H1 (cell line): Measurements from ENCODE around the gene ATG4C. TPM values are rescaled to one million over a fixed set of nuclear protein-coding genes. Genes with fewer than 3 reads are reported as not detected.
"Not testable (repeated sequence)": the region's sequence is repeated elsewhere in the genome, so short reads cannot be mapped to it uniquely, and the experiment has no call there.

Experiments
- CTCF ChIA-PET: fragments of 300-600 bp; sonication (Branson Sonifier 250); formaldehyde crosslinking; loops from one replicate; lab custom pipeline; 2021; ENCODE audit not compliant: partially characterized antibody; lab: Charles Lee
- POLR2A ChIA-PET: fragments of 300-600 bp; sonication (Branson Sonifier 250); formaldehyde crosslinking; loops from one replicate; lab custom pipeline; 2021; ENCODE audit warnings: inconsistent platforms; ENCODE audit not compliant: partially characterized antibody; lab: Charles Lee
- DNase-seq, 2 experiments: peaks; one replicate each; pipeline versions ENCODE4 v3.0.0 to v3.0.0-alpha.2; 2010 to 2022; ENCODE audit warnings: low spot score in 2 of 2, low read depth in 1 of 2, mixed read lengths in 1 of 2
- FAIRE-seq: peaks from 2 replicates; lab custom pipeline; 2011; peaks lifted over from hg19 to GRCh38; lab: Jason Lieb, UNC
- H2AFZ ChIP-seq: 2 replicates; pipeline ENCODE4 v1.8.1; 2012; ENCODE audit warnings: low read length, inconsistent platforms
- H2AK5ac ChIP-seq: 2 replicates; pipeline ENCODE4 v1.6.1; 2013; ENCODE audit warnings: low read depth, low read length
- H2BK120ac ChIP-seq: replicated peaks from 2 replicates; pipeline ENCODE3; 2013; ENCODE audit warnings: low read depth, low read length, inconsistent platforms
- H2BK12ac ChIP-seq: 2 replicates; pipeline ENCODE4 v1.6.1; 2013; ENCODE audit warnings: low read depth, low read length
- H2BK15ac ChIP-seq: 2 replicates; pipeline ENCODE4 v1.6.1; 2013; ENCODE audit warnings: low read length
- H2BK20ac ChIP-seq: 2 replicates; pipeline ENCODE4 v1.6.1; 2013; ENCODE audit warnings: low read length
- H2BK5ac ChIP-seq: 2 replicates; pipeline ENCODE4 v1.6.1; 2013; ENCODE audit warnings: low read depth, low read length
- H3K14ac ChIP-seq: 2 replicates; pipeline ENCODE4 v1.6.1; 2013; ENCODE audit warnings: inconsistent platforms; ENCODE audit not compliant: insufficient read length
- H3K18ac ChIP-seq: 2 replicates; pipeline ENCODE4 v1.6.1; 2013; ENCODE audit warnings: low read length; ENCODE audit errors: extremely low read depth
- H3K23ac ChIP-seq: 2 replicates; pipeline ENCODE4 v1.6.1; 2013; ENCODE audit warnings: inconsistent platforms; ENCODE audit not compliant: insufficient read length
- H3K23me2 ChIP-seq: 2 replicates; pipeline ENCODE4 v1.6.1; 2013; ENCODE audit warnings: low read depth, low read length
- H3K27ac ChIP-seq: 2 replicates; pipeline ENCODE4 v1.6.1; 2011; ENCODE audit warnings: low read depth, low read length, inconsistent platforms
- H3K27me3 ChIP-seq, 4 experiments: replicated peaks in 1 of 4; 1 replicate in 1 of 4; 2 replicates in 3 of 4; pipeline versions ENCODE4 v1.6.1 to v1.8.1; 2011 to 2013; ENCODE audit warnings: low read length in 3 of 4, mild to moderate bottlenecking in 3 of 4, inconsistent platforms in 2 of 4, mixed read lengths in 2 of 4, moderate library complexity in 1 of 4; ENCODE audit not compliant: control insufficient read depth in 3 of 4, insufficient read depth in 3 of 4; ENCODE audit errors: extremely low read depth in 1 of 4
- H3K36me3 ChIP-seq, 4 experiments: 2 replicates each; pipeline versions ENCODE4 v1.6.1 to v1.8.1; 2011 to 2013; ENCODE audit warnings: mild to moderate bottlenecking in 4 of 4, low read length in 3 of 4, moderate library complexity in 2 of 4, control low read depth in 1 of 4, inconsistent platforms in 1 of 4; ENCODE audit not compliant: insufficient read depth in 4 of 4, control insufficient read depth in 2 of 4
- H3K4ac ChIP-seq: replicated peaks from 2 replicates; pipeline ENCODE3; 2013; ENCODE audit warnings: low read length, low read depth, mixed read lengths, inconsistent platforms; ENCODE audit not compliant: insufficient read length
- H3K4me1 ChIP-seq, 4 experiments: replicated peaks in 1 of 4; 1 replicate in 1 of 4; 2 replicates in 3 of 4; pipeline versions ENCODE4 v1.6.1 to v1.8.1; 2011 to 2013; ENCODE audit warnings: low read length in 3 of 4, inconsistent platforms in 2 of 4, mixed read lengths in 1 of 4; ENCODE audit not compliant: insufficient read depth in 4 of 4, control insufficient read depth in 3 of 4
- H3K4me2 ChIP-seq, 2 experiments: 2 replicates each; pipeline versions ENCODE4 v1.6.1 to v1.8.1; 2011 to 2013; ENCODE audit warnings: low read depth in 2 of 2, low read length in 2 of 2, control low read depth in 1 of 2, inconsistent platforms in 1 of 2, mild to moderate bottlenecking in 1 of 2; ENCODE audit not compliant: insufficient read depth in 1 of 2
- H3K4me3 ChIP-seq, 4 experiments: fragments of 200-600, 300-600 bp in 1 of 4; sonication (generic), shearing (Covaris generic), sonication (Bioruptor Twin) in 1 of 4; 2 replicates each; pipeline versions ENCODE4 v1.5.1 to v1.8.1; 2011 to 2016; ENCODE audit warnings: low read length in 4 of 4, low read depth in 3 of 4, control low read depth in 2 of 4, inconsistent platforms in 2 of 4, mild to moderate bottlenecking in 2 of 4, mixed read lengths in 1 of 4, moderate library complexity in 1 of 4; ENCODE audit not compliant: insufficient read depth in 2 of 4; ENCODE audit errors: extremely low read depth in 1 of 4
- H3K56ac ChIP-seq: replicated peaks from 2 replicates; pipeline ENCODE3; 2013; ENCODE audit warnings: low read depth, mild to moderate bottlenecking, mixed read lengths, low read length, inconsistent platforms; ENCODE audit not compliant: insufficient read length
- H3K79me1 ChIP-seq: 2 replicates; pipeline ENCODE4 v1.6.1; 2013; ENCODE audit warnings: low read depth, low read length, control low read depth
- H3K79me2 ChIP-seq, 2 experiments: 2 replicates each; pipeline versions ENCODE4 v1.6.1 to v1.8.1; 2012 to 2013; ENCODE audit warnings: low read length in 2 of 2, mild to moderate bottlenecking in 2 of 2, inconsistent platforms in 1 of 2; ENCODE audit not compliant: insufficient read depth in 2 of 2, control insufficient read depth in 1 of 2
- H3K9ac ChIP-seq, 4 experiments: replicated peaks in 1 of 4; 1 replicate in 1 of 4; 2 replicates in 3 of 4; pipeline versions ENCODE4 v1.6.1 to v1.8.1; 2011 to 2013; ENCODE audit warnings: low read depth in 3 of 4, low read length in 3 of 4, control low read depth in 2 of 4, mild to moderate bottlenecking in 2 of 4, moderate library complexity in 2 of 4, inconsistent platforms in 1 of 4; ENCODE audit errors: extremely low read depth in 1 of 4
- H3K9me3 ChIP-seq, 2 experiments: 2 replicates each; pipeline versions ENCODE4 v1.6.1 to v1.8.1; 2012 to 2013; ENCODE audit warnings: mild to moderate bottlenecking in 2 of 2, moderate library complexity in 2 of 2, control low read depth in 1 of 2, inconsistent platforms in 1 of 2, low read depth in 1 of 2, low read length in 1 of 2, mixed read lengths in 1 of 2; ENCODE audit not compliant: insufficient read depth in 2 of 2
- H4K20me1 ChIP-seq, 2 experiments: replicated peaks in 1 of 2; 2 replicates each; pipeline versions ENCODE3 to v1.8.1; 2011 to 2013; ENCODE audit warnings: inconsistent platforms in 2 of 2, low read length in 2 of 2, mild to moderate bottlenecking in 1 of 2; ENCODE audit not compliant: insufficient read depth in 2 of 2, control insufficient read depth in 1 of 2
- H4K5ac ChIP-seq: 2 replicates; pipeline ENCODE4 v1.6.1; 2013; ENCODE audit warnings: low read length, low read depth, mixed read lengths, inconsistent platforms; ENCODE audit not compliant: insufficient read length
- H4K8ac ChIP-seq: 2 replicates; pipeline ENCODE4 v1.8.0; 2013; ENCODE audit warnings: mild to moderate bottlenecking, moderate library complexity, low read length, inconsistent platforms; ENCODE audit not compliant: insufficient read depth; ENCODE audit errors: extremely low read depth
- H4K91ac ChIP-seq: replicated peaks from 2 replicates; pipeline ENCODE3; 2013; ENCODE audit warnings: low read length, mixed read lengths, inconsistent platforms; ENCODE audit not compliant: insufficient read length
- FOSL1 ChIP-seq: IDR thresholded peaks from 2 replicates; pipeline ENCODE4 v1.6.1; 2011; ENCODE audit warnings: mild to moderate bottlenecking, low read depth, low read length, moderate library complexity; ENCODE audit not compliant: insufficient read depth
- WGBS, 2 experiments: shearing (Covaris generic) in 1 of 2; methylation state at CpG; one replicate each; pipeline versions ENCODE4 v1.1.6 to v1.1.7; 2013 to 2015; ENCODE audit warnings: low lambda C conversion rate in 2 of 2, mixed read lengths in 2 of 2, inconsistent platforms in 1 of 2, low coverage in 1 of 2, missing lambda C conversion rate in 1 of 2; ENCODE audit not compliant: insufficient replicate concordance in 2 of 2, insufficient coverage in 1 of 2, insufficient read length in 1 of 2; ENCODE audit errors: extremely low coverage in 1 of 2, missing lambda C conversion rate in 1 of 2; 5-methylcytosine and 5-hydroxymethylcytosine counted together
- polyA plus RNA-seq, 7 experiments: library from polyadenylated mRNA; depleted of rRNA in 3 of 7; stranded (reverse) in 5 of 7; unstranded in 2 of 7; fragments of >200 nt in 5 of 7; fragments of 200-250 nt in 2 of 7; gene quantifications; 1 replicate in 5 of 7; 2 replicates in 1 of 7; 4 replicates in 1 of 7; pipeline versions ENCODE4 v1.2.1 to v1.2.3, GENCODE V29; 2011 to 2013; ENCODE audit warnings: missing spikeins in 2 of 7, mixed read lengths in 2 of 7
- total RNA-seq: library from RNA; stranded (reverse); fragmentation: NEBNext Ultra II Directional; extraction: Animal tissue kit (Norgen Biotek cat#: 25700); gene quantifications from 2 replicates; pipeline ENCODE4 v1.2.1, GENCODE V29; 2021

The ATG4C gene
- total and polyA plus RNA-seq, 2 of the 8 experiments (the other 6 are each of a cell fraction or from before 2014, with no cell fraction given): 5.1 to 22.2 TPM

GRCh38 chr1:62754938-62755337, 29.0 kb upstream of the ATG4C start:
- ChIA-PET POLR2A (interaction anchor here (0.6 to 1.2 kb wide), 4 partner anchors 29 to 518 kb away, joined by 3 to 4 read pairs (median 4); partner anchors contain the start of gene ATG4C), CTCF (interaction anchor here (1.3 to 1.6 kb wide), 3 partner anchors 9 to 20 kb away, joined by 3 to 7 read pairs (median 3); no protein-coding TSS in a partner anchor)
- not testable (repeated sequence) for H4K5ac ChIP-seq, H2BK20ac ChIP-seq, H3K36me3 ChIP-seq, H4K91ac ChIP-seq, H3K27ac ChIP-seq, H2BK120ac ChIP-seq, H3K9ac ChIP-seq, H4K20me1 ChIP-seq, H3K23me2 ChIP-seq, H3K23ac ChIP-seq, FAIRE-seq, H2BK15ac ChIP-seq, H4K8ac ChIP-seq, H2AFZ ChIP-seq, H3K9me3 ChIP-seq, H3K27me3 ChIP-seq, H3K14ac ChIP-seq, H3K4ac ChIP-seq, H3K56ac ChIP-seq, H3K4me1 ChIP-seq, H3K79me2 ChIP-seq, H3K79me1 ChIP-seq
- Histone ChIP-seq H3K18ac (peak overlapping the region; percentile 32; the same call in 1 of the 2 replicates), H3K4me2 (peak overlapping the region; percentile 42 to 60; a peak in 2 of 4 replicates), H3K4me3 (peak overlapping the region in 1 of 4 experiments; percentile 42; a peak in 2 of 8 replicates), H2BK12ac (0 out of 2 replicates have a peak overlapping the region, but pooled peaks have one; percentile 27), H2BK5ac (peak overlapping the region; percentile 60; the same call in 1 of the 2 replicates), H2AK5ac (0 out of 2 replicates have a peak overlapping the region, but pooled peaks have one; percentile 13)
- DNase-seq: peak in 1 of 2 experiments; percentile 60
- peak; percentile 74; the same call in 1 of the 2 replicates for TF ChIP-seq FOSL1
- WGBS, 2 experiments: 59% methylated on average over 13 of the region's 13 CpGs; no CpG with 5 or more reads in 1 of the 2 experiments
